Measurements from ENCODE around the gene COL17A1. TPM values are rescaled to one million over a fixed set of nuclear protein-coding genes. Genes with fewer than 3 reads are reported as not detected.

The COL17A1 gene
- total RNA-seq, 1 donor from 2014 or later = 0.32 TPM

DNA sequence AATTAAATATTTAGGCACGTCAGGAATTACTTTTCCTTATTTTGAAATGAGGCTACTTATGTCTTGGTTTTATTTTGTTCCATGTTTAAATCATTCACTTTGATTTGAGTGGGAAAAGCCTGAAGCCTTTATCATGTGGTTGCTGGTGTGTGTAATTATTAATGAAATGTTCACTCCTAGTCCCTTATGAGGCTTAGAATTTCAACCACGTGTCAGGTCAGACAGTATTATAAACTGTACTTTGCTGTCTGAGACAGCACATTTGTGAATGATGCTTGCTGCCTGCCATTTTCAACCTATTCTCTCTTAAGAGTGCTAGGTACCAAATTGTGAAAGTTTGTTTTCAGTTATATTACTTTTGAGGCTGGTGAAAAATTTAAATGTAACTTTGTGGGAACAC is 58.9 kb downstream of the COL17A1 start:
- intact Hi-C loops (cut with DNase I) = no loop called here
- Histone ChIP-seq H3K9me3 (no peaks in the 10 kb centered on the region), H3K27me3 (ENCODE audit: low read depth) (no peaks in the 10 kb centered on the region), H3K4me1 (peaks cover 2% of the 10 kb centered on the region), H3K27ac (no peak overlapping the region), H3K4me3 (no peak overlapping the region), H3K36me3 (peaks cover 90% of the 10 kb centered on the region)
- TF ChIP-seq, protein P1, sequence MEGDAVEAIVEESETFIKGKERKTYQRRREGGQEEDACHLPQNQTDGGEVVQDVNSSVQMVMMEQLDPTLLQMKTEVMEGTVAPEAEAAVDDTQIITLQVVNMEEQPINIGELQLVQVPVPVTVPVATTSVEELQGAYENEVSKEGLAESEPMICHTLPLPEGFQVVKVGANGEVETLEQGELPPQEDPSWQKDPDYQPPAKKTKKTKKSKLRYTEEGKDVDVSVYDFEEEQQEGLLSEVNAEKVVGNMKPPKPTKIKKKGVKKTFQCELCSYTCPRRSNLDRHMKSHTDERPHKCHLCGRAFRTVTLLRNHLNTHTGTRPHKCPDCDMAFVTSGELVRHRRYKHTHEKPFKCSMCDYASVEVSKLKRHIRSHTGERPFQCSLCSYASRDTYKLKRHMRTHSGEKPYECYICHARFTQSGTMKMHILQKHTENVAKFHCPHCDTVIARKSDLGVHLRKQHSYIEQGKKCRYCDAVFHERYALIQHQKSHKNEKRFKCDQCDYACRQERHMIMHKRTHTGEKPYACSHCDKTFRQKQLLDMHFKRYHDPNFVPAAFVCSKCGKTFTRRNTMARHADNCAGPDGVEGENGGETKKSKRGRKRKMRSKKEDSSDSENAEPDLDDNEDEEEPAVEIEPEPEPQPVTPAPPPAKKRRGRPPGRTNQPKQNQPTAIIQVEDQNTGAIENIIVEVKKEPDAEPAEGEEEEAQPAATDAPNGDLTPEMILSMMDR (IDR thresholded peaks at IDR 0.05) = no peak
- ATAC-seq (no peak), DNase-seq (no peak)

DNA sequence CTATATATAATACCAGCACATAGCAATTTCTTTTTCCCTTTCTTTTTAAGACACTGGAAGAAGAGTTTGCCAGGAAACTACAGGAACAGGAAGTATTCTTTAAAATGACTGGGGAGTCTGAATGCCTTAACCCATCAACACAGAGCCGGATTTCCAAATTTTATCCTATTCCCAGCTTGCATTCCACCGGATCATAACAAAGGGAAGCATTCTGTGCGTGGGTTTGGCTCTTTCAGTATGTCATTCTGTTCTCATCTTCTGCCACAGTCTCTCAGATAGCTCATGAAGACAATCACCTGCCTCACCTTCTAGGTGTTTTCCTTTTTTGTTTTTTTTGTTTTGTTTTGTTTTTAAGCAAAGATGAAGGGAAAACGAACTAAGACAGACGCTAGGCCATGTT is 60.2 kb downstream of the COL17A1 start:
- H3K27me3 ChIP-seq (ENCODE audit: low read depth) = no peaks in the 10 kb centered on the region
- H3K27ac ChIP-seq = no peak overlapping the region
- H3K4me3 ChIP-seq = no peak overlapping the region
- H3K36me3 ChIP-seq = peaks cover 97% of the 10 kb centered on the region
- H3K9me3 ChIP-seq = no peaks in the 10 kb centered on the region
- intact Hi-C loops (cut with DNase I) = no loop called here
- no peak for ATAC-seq
- TF ChIP-seq, protein P1 (IDR thresholded peaks at IDR 0.05) = no peak
- no peak for DNase-seq
- peaks cover 3% of the 10 kb centered on the region for H3K4me1 ChIP-seq

DNA sequence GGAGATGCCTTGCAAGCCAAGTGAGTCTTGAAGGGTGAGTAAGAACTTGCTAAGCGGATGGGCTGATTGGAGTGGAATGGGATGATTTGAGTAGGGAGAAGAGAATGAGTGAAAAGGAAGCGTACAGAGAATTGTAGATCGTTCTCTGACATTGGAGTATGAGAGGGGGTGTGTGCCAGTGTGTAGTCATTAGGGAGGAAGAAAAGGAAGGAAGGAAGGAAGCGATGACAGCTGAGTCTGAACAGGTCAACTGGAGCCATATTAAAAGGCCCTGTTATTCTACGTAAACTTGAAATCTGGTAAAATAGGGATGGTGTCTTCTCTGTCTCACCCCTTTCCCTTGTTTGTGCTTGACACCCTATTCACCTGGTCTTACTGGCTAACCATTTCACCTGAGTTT is 63.7 kb downstream of the COL17A1 start:
- Histone ChIP-seq H3K9me3 (no peaks in the 10 kb centered on the region), H3K4me1 (peaks cover 3% of the 10 kb centered on the region), H3K27ac (no peak overlapping the region), H3K4me3 (no peak overlapping the region), H3K27me3 (ENCODE audit: low read depth) (no peaks in the 10 kb centered on the region), H3K36me3 (peaks cover 93% of the 10 kb centered on the region)
- no peak for DNase-seq
- ATAC-seq = no peak
- TF ChIP-seq, protein P1 (IDR thresholded peaks at IDR 0.05) = no peak
- intact Hi-C loops (cut with DNase I) = no loop called here

DNA sequence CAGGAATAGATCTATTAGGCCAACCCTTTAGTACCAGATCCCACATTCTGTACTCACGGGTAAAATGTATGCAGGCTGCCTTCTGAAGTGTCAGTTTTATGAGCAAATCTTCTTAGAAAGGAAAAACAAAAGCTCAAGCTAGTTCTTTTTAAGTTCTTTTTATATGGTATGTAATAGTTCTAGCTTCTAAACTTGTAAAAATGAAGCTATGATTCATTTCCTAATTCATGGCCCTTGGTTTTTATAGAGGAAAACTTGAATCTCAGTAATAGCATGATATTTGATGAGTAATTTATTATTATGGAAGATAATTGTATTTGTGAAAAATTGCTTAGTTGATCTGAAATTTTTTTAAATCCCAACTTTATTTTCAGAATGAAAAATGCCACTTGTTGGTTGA is 64.4 kb downstream of the COL17A1 start:
- H3K36me3 ChIP-seq = peaks cover 92% of the 10 kb centered on the region
- TF ChIP-seq, protein P1 (IDR thresholded peaks at IDR 0.05) = no peak
- ATAC-seq = no peak
- H3K27me3 ChIP-seq (ENCODE audit: low read depth) = no peaks in the 10 kb centered on the region
- intact Hi-C loops (cut with DNase I) = no loop called here
- H3K4me1 ChIP-seq = peaks cover 3% of the 10 kb centered on the region
- H3K4me3 ChIP-seq = no peak overlapping the region
- H3K27ac ChIP-seq = no peak overlapping the region
- no peaks in the 10 kb centered on the region for H3K9me3 ChIP-seq
- DNase-seq = no peak

DNA sequence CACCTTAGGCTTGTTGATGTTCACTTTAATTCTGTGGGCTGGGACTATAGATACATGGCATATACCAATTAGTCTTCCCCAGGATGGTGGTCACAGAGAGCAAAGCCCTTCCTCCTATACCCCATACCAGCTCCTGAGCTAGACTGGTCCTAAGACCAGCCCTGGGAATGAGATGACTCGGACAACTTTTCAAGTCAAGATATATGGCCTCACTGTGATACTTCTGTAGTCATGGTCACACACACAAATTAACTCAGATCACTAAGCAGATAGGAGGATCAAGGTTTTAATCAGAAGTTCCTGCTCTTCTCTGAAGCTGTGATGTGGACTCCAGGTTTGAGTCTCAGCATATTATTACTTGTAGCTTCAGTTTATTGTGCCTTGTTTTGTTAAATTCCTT is 65.7 kb downstream of the COL17A1 start:
- Histone ChIP-seq H3K9me3 (no peaks in the 10 kb centered on the region), H3K36me3 (peaks cover 80% of the 10 kb centered on the region), H3K4me3 (no peak overlapping the region), H3K4me1 (peaks cover 3% of the 10 kb centered on the region), H3K27me3 (ENCODE audit: low read depth) (no peaks in the 10 kb centered on the region), H3K27ac (no peak overlapping the region)
- ATAC-seq (no peak), DNase-seq (no peak)
- intact Hi-C loops (cut with DNase I) = no loop called here
- TF ChIP-seq, protein P1 (IDR thresholded peaks at IDR 0.05) = no peak

DNA sequence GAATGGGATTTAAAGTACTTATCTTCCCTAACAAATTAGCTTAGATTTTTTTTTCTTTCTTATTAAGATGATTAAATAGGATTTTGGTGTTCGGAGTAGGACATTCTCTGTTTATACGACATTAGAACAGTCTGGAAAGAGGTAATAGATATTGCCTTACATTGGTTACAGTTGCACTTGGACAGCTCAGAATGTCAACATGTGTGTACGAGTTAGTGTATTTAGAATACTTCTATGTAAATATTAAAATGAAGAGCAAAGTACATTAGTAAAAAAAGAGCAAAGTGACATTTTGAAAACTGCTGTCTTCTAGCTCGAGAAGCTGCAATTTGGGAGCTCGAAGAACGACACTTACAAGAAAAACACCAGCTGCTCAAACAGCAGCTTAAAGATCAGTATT is 67.2 kb downstream of the COL17A1 start:
- no peak overlapping the region for H3K27ac ChIP-seq
- DNase-seq (no peak), ATAC-seq (no peak)
- no peaks in the 10 kb centered on the region for H3K27me3 ChIP-seq (ENCODE audit: low read depth)
- no peak overlapping the region for H3K4me3 ChIP-seq
- TF ChIP-seq, protein P1 (IDR thresholded peaks at IDR 0.05) = no peak
- H3K4me1 ChIP-seq = peaks cover 3% of the 10 kb centered on the region
- intact Hi-C loops (cut with DNase I) = no loop called here
- H3K36me3 ChIP-seq = peaks cover 70% of the 10 kb centered on the region
- no peaks in the 10 kb centered on the region for H3K9me3 ChIP-seq

All from lower lobe of right lung (tissue), 2 donors.